Fibroblast of peridontal ligament (primary cell): ENCODE data around the gene RASL10A.
"Not testable (repeated sequence)": the region's sequence is repeated elsewhere in the genome, so short reads cannot be mapped to it uniquely, and the experiment has no call there.

Source experiments
- DNase-seq: peaks from one replicate; pipeline ENCODE4 v3.0.0-alpha.2; 2010; ENCODE audit errors: extremely low read depth

RASL10A gene, protein sequence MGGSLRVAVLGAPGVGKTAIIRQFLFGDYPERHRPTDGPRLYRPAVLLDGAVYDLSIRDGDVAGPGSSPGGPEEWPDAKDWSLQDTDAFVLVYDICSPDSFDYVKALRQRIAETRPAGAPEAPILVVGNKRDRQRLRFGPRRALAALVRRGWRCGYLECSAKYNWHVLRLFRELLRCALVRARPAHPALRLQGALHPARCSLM

DNA sequence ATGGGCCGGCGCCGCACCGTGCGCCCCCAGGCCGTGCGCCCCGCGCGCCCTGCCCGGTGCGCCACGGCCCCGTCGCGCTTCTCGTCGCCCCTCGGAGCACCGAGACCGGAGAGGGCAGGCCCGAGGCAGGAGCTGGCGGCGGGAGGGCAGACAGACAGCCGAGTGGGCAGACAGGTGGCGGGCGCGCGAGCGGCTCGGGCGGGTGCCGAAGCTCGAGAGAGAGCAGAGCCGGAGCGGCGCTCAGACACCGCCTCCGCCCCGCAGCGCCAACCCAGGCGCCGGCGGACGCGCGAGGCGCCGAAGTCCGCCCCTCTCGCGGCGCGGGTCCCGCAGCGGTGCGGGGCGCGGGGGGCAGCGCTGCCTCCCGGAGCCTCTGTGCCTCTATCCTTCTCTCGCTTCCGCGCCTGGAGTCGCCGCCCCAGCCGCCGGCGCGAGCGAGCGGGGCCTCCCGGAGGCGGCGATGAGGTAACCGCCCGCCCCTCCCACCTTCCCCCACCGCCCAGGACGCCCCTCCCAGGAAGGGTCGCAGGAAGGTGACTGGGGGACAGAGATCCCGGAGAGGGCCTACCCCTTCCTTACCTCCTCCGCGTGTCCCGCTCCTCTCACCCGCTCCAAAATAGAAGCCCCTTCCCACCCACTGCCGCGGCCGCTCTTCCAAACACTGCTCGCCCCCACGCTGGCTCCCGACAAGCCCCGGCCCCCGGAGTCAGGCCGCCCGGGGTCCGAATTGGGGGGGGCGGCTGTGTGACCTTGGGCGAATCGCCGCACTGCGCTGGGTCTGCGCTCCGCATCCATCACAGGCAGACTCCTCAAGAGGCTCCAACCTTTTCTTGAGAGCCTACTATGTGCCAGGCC is at the start of gene RASL10A:
Gene RASL10A, minus strand, starts transcription at position 412 of the 855 bp plus-strand sequence. CDS start 451 bp downstream, outside the sequence.
- DNase-seq: no peak

DNA sequence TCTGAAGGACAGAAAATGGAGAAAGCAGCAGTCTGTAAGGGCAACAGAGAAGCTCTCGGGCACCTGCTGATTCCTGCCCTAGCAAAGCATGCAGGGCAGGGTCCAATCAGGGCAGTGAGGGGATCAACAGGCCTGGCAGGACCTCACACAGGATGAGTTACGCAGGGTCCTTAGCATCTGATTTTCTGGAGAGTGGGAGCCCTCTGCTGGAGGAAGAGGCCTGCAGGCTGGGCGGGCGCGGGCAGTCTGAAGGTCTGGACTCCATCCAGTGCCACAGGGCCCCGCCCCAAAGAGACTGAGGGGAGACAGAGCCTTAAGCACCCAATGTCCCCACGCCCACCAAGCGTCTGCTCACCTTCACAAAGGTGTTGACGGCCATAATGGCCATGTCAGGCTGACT is 44.0 kb upstream of the RASL10A start:
- peak; percentile 51 for DNase-seq

DNA sequence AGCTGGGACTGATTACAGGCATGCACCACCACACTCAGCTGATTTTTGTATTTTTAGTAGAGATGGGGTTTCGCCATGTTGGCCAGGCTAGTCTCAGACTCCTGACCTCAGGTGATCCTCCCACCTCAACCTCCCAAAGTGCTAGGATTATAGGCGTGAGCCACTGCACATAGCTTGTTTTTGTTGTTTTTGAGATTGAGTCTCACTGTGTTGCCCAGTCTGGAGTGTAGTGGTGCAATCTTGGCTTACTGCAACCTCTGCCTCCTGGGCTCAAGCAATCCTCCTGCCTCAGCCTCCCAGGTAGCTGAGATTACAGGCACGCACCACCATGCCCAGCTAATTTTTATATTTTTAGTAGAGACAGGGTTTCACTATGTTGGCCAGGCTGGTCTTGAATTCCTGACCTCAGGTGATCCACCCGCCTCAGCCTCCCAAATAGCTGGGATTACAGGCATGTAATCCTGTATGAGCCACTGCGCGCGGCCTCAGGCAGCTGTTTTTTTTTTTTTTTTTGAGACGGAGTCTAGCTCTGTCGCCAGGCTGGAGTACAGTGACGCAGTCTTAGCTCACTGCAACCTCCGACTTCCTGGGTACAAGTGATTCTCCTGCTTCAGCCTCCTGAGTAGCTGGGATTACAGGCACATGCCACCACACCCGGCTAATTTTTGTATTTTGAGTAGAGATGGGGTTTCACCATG is 41.8 kb upstream of the RASL10A start:
- not testable (repeated sequence) for DNase-seq

GRCh38 chr22:29353860-29354259 is 38.4 kb upstream of the RASL10A start:
- DNase-seq: no peak

DNA sequence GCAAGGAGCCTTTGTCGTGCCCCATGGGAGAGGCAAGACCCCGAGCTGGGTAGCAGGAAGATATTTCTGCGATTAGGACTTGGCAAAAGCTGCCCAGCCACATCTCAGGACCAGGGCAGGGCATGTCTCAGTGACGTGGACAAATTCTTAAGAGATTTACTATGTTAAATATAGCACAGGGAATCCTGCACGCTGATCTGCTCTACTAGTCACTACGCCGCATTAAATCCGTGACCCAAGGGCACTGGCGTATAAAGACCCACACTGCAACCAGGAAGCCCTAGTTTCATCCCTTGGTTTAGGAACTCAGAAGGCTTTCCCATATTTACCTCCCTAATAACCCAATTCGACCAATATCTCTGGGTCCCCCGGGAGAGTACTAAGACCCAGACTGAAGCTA is 37.8 kb upstream of the RASL10A start:
- no peak for DNase-seq

DNA sequence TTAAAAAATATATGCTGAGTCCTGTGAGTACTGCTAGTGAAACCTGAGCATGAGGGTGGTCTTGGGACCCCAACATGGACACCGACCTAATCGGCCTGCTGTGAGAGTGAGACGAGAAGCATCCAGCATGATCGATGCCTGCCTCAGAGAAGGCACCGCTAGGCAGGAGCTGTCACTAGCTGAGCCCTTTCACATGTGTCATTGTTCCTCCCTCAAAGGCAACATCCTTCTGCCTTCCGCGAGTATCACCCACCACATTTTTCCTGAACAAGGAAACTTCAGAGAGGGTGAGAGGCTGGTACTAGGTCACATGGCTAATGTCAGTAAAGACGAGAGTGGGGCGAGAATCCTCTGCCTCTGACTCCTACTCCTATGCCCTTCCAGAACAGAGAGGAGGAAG is 37.3 kb upstream of the RASL10A start:
- DNase-seq: no peak

GRCh38 chr22:29351891-29352290 is 36.4 kb upstream of the RASL10A start:
- no peak for DNase-seq

DNA sequence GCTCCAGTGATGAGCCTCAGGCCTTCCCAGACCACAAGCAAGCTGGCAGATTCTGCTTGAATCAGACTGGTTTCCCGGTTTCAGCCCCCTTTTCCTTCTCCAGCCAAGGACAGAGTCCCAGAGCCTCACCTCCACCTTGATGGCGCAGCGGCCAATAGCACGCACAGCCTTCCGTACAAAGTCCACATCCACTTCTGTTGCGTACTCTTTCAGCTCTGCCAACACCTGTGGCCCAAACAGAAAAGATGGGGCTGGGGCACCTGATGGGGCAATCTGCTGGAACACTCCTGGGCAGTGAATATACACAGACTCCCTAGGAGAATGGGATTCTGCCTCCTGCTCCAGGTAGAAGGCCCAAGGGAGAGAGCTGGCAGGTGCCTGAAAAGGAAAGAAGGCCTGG is 35.5 kb upstream of the RASL10A start:
- DNase-seq: no peak

- no peak for DNase-seq
Observed at GRCh38 chr22:29348956-29349355, 33.5 kb upstream of the RASL10A start.

GRCh38 chr22:29348041-29348440 is 32.5 kb upstream of the RASL10A start:
- no peak for DNase-seq

GRCh38 chr22:29346659-29347058 is 31.2 kb upstream of the RASL10A start:
- DNase-seq: no peak

- DNase-seq: no peak
Observed at GRCh38 chr22:29345932-29346331, 30.4 kb upstream of the RASL10A start.

DNA sequence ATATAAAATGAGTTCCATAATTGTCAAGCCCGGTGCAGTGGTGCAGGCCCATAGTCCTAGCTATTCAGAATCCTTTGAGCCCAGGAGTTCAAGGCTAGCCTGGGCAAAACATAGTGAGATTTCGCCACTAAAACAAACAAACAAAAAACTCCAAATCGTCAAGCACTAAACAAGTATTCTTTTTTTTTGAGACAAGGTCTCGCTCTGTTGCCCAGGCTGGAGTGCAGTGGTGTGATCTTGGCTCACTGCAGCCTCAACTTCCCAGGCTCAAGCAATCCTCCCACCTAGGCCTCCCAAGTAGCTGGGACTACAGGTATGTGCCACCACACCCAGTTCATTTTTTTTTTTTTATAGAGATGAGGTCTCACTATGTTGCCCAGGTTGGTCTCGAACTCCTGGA is 29.4 kb upstream of the RASL10A start:
- not testable (repeated sequence) for DNase-seq

GRCh38 chr22:29344137-29344536 is 28.6 kb upstream of the RASL10A start:
- DNase-seq: peak; percentile 58

DNA sequence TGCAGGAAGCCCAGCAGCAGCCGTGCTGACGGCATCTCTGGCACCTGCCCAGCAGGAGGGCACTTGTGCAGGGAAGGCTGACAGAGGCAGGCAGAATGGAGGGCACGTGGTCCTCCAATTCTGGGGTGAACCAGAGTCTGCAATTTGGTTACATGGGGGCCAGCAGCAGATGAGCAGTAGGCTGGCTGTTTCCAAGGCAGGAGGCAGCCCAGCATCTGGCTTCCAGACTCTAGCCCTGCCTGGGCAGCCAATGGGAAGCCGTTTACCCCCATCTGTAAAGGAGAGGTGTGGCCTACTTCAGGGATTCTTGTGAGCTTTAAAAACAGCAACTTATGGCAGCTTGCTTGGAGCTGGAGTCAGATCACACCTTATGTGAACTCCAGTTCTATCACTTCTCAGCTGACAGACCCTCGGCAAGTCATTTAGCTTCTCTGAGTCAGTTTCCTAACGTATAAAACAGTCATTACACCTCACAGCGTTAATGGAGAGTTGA is 27.9 kb upstream of the RASL10A start:
- peak; percentile 29 for DNase-seq

GRCh38 chr22:29342577-29343312 is 27.2 kb upstream of the RASL10A start:
- no peak for DNase-seq

- no peak for DNase-seq
Observed at GRCh38 chr22:29342177-29342576, 26.7 kb upstream of the RASL10A start.

- DNase-seq: no peak
Observed at GRCh38 chr22:29341849-29342127, 26.3 kb upstream of the RASL10A start.

GRCh38 chr22:29341056-29341848 is 25.8 kb upstream of the RASL10A start:
- no peak for DNase-seq

- no peak for DNase-seq
Observed at GRCh38 chr22:29340566-29340965, 25.1 kb upstream of the RASL10A start.
